ENCODE data around the gene VSNL1.

Gene VSNL1

DNA sequence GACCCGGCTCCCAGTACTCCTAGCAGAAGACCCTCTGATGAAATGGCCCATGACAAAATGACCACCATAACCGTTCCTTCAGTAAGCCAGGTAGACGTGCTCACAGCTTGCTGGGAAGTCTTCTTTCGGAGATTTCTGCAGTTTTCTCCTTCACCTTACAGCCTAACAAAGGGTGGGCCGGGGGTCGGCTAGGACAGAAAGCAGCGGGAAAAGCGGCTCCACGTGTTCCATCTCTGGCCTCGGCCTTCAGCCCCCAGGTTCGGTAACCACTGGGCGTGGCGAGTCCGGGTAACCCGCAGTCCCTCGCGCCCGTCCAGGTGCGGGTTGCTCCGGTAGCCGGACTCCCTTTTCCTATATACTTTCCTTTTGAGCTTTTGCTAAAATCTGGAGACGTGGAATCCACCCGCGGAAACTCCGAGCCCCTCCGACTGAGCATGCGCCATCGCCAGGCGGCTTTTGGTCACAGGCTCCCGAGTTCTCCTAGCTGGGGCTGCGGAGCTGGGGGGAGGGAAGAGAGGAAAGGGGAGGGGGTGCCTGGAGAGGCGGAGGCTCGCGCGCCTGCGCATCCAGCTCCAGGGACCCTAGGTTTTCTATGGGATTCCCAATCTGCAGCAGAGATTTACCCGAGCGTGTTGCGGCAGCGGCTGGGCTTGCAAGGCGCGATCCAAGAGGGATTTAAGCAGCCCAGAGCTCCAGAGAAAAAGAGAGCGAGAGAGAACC is at the start of gene VSNL1:
Gene VSNL1 (plus strand): TSS at position 604 of the 720 bp plus-strand sequence. CDS start 51,379 bp downstream, outside the sequence.
- peak; percentile 24 for DNase-seq

DNA sequence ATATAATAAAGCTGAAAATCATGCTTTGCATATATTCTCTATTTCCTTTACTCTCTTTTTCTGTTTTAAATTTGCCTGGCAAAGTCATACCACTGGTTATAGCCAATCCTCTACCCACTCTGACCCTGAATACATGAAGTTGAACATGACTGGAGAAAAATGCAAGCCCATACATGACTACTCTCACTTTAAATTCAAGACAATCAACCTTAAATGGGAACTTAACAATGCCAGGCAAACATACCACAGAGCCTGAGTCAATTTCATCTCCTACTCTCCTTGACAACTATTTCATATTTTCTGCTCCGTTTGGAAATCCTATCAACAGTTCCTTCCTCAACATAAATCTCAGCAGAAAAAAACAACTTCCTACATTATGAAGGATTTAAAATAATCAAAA is 44.9 kb upstream of the VSNL1 start:
- DNase-seq, result peak; percentile 12

GRCh38 chr2:17497718-17498117 is 42.8 kb upstream of the VSNL1 start:
- no peak for DNase-seq

DNA sequence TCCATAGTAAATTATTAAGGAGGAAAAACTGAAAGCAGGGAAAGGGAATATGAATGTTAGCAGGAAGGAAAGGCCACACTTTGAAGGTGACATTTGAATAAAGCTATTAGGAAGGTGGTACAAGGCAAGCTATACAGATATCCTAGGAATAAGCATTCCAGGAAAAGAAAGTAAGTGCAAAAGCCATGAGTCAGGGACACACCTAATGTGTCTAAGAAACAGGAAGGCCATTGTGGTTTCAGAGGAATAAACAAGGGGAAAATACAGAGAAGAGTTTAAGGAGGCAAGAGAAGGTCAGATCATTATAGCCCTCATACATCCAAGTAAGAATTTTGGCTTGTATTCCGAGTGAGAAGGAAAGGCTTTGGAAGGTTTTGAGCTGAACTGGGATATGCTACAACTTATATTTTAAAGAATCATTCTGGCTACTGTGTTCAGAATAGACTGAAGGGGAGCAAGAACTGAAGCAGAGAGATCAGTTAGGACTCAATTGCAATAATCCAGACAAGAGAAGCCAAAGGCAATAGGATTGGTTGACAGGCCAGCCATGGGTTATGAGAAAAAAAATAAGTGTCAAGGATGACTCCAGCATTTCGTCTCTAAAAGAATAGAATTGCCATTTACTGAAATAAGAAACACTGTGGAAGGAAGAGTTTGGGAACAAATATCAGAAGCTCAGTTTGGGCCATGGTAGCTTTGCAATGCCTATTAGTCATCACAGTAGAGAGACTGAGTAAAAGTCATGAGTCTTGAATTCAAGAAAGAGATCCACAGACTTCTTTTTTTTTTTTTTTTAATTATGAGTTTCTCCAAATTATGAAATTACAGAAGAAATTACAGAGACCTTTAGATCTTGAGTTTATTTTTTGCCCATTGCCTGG is 33.5 kb upstream of the VSNL1 start:
- peak; percentile 64 for DNase-seq

GRCh38 chr2:17515652-17516051 is 24.8 kb upstream of the VSNL1 start:
- DNase-seq, result no peak

GRCh38 chr2:17517481-17518211 is 22.9 kb upstream of the VSNL1 start:
- DNase-seq, result no peak

GRCh38 chr2:17518212-17519154 is 22.0 kb upstream of the VSNL1 start, which contains the start of gene RAD51AP2:
TSS of gene RAD51AP2 (minus strand) at chr2:17518440. CDS start at chr2:17518415, 25 bp downstream.
- DNase-seq, result peak; percentile 64

- DNase-seq, result no peak
Measured at GRCh38 chr2:17519486-17519885, 21.0 kb upstream of the VSNL1 start.

GRCh38 chr2:17520761-17521160 is 19.7 kb upstream of the VSNL1 start:
- no peak for DNase-seq

- no peak for DNase-seq
Measured at GRCh38 chr2:17521621-17522020, 18.9 kb upstream of the VSNL1 start.

GRCh38 chr2:17522303-17522702 is 18.2 kb upstream of the VSNL1 start:
- DNase-seq, result no peak

- no peak for DNase-seq
Measured at GRCh38 chr2:17529771-17530170, 10.7 kb upstream of the VSNL1 start.

DNA sequence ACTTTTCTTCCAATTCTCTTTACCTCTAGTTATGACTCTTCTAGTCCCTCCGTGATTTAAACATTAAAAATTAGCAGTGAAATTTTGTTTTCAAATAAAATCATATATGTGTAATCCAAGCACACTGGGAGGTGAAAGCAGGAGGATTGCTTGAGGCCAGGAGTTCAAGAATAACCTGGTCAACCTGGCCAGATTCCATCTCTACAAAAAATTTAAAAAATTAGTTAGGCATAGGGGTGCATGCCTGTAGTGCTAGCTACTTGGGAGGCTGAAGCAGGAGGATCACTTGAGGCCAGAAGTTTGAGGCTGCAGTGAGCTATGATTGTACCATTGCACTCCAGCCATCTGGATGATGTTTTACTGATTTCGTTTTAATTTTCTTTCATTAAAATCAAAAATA is 7.0 kb upstream of the VSNL1 start:
- DNase-seq, result no peak

DNA sequence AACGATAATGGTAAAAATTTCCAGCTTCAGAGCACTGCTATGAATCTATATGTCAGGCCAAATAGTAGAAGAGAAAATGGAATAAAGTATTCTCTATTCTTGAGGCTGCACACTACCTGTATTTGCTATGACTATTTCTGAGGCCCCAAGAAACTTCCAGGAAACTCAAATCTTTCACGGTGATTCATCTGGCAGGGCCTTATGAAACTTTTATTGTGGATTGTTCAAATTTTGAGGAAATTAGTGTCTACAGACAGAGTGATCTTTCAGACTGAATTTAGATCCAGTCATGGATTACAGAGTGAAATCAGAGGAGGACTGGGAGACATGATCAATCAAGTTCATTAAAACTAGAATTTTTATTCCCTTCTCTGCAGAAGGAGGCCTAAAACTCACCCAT is 4.1 kb upstream of the VSNL1 start:
- DNase-seq, result no peak

- no peak for DNase-seq
Measured at GRCh38 chr2:17538022-17538843, 2.3 kb upstream of the VSNL1 start.

DNA sequence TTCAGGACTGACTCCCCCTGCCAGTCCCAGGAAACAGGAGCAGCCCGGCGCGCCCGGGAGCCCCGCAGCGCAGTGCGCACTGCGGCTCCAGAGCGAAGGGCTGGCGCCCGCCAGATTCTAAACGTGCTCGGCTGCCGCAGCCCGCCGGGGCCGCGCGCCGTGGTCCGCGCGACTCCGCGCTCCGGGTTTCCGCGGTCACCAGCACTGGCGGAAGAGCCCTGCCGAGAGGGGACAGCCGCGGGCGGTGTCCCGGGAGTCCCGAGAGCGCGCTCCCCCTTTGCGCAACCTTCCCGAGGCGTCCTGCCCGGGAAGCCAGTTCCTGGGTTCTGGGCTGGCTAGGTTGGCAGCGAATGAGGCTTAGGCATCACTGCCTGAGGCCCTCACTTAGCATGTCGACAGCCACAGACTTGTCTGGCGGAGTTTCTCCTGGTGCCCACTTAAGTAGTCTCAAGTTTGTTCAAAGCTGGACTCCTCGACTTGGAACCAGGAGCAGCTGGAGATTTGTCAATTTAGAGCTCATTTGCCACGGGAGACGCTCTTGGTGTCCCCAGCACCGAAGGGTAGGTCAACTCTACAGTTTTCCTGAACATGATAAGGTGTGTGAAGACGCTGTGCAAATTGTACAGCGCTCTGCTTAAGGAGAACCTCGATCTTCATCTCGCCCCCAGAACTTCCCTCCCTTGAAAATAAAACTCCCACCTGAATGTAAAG is 1.5 kb upstream of the VSNL1 start:
- peak; percentile 16 for DNase-seq

GRCh38 chr2:17539611-17540092 is 844 bp upstream of the VSNL1 start:
- no peak for DNase-seq

- no peak for DNase-seq
Measured at GRCh38 chr2:17540813-17541530, 476 bp downstream of the VSNL1 start.

- no peak for DNase-seq
Measured at GRCh38 chr2:17541531-17541950, 1.0 kb downstream of the VSNL1 start.

GRCh38 chr2:17542471-17542870 is 2.0 kb downstream of the VSNL1 start:
- DNase-seq, result no peak

All from NCI-H226 (cell line).